Thyroid gland (tissue), 4 donors: ENCODE data around the gene RGR. TPM values are rescaled to one million over a fixed set of nuclear protein-coding genes. Genes with fewer than 3 reads are reported as not detected.
A peak's percentile ranks its signal among the peaks of the same experiment; 100 is the strongest.

Experiments used
- DNase-seq, 2 donors: peaks; one replicate each; pipeline ENCODE4 v3.0.0-alpha.2; 2019
- H3K27ac ChIP-seq, 3 donors: fragments of 200-600 bp; sonication (generic); 1 replicate in 2 of 3; 2 replicates in 1 of 3; pipeline ENCODE4 v1.5.1; 2016 to 2019; ENCODE audit warnings: mild to moderate bottlenecking in 1 of 3, moderate library complexity in 1 of 3
- H3K27me3 ChIP-seq: fragments of 200-600 bp; sonication (generic); one replicate; pipeline ENCODE4 v1.5.1; 2019
- H3K36me3 ChIP-seq, 2 donors: fragments of 200-600 bp; sonication (generic); one replicate each; pipeline ENCODE4 v1.5.1; 2016 to 2019
- H3K4me1 ChIP-seq, 2 donors: fragments of 200-600 bp; sonication (generic); one replicate each; pipeline ENCODE4 v1.5.1; 2017 to 2019
- H3K4me3 ChIP-seq, 3 donors: fragments of 200-600 bp; sonication (generic); replicated peaks in 1 of 3; 1 replicate in 2 of 3; 2 replicates in 1 of 3; pipeline ENCODE4 v1.5.1; 2016; ENCODE audit warnings: mild to moderate bottlenecking in 1 of 3
- H3K9me3 ChIP-seq: fragments of 200-600 bp; sonication (generic); one replicate; pipeline ENCODE4 v1.5.1; 2017
- POLR2A ChIP-seq, 2 donors: fragments of 450-650 bp; IDR thresholded peaks; one replicate each; pipeline ENCODE4 v1.6.1; 2017; ENCODE audit warnings: antibody characterized with exemption in 2 of 2, mild to moderate bottlenecking in 2 of 2, moderate library complexity in 1 of 2
- WGBS, 2 donors: methylation state at CpG; one replicate each; pipeline ENCODE4 v1.1.5; 2017; 5-methylcytosine and 5-hydroxymethylcytosine counted together
- intact Hi-C: fragments of 100-400 bp; cut with DNase I; formaldehyde crosslinking; loops from one replicate; pipeline ENCODE4 v1.15.1; 2023
- total RNA-seq, 4 donors: library from RNA; depleted of rRNA; stranded (reverse); fragments of >200 nt; gene quantifications; one replicate each; pipeline ENCODE4 v1.2.3, GENCODE V29; 2016
- TF ChIP-seq, protein P1 (sequence below), 6 experiments: fragments of 200-600 bp in 3 of 6; fragments of 450-650 bp in 3 of 6; sonication (generic) in 3 of 6; IDR thresholded peaks; one replicate each; pipeline ENCODE4 v1.5.1; 2016 to 2019; ENCODE audit warnings: antibody characterized with exemption in 6 of 6, mild to moderate bottlenecking in 2 of 6, inconsistent platforms in 1 of 6, moderate library complexity in 1 of 6

RGR gene
- total RNA-seq, 4 donors from 2014 or later, result 0.11 TPM; not detected in 3

DNA sequence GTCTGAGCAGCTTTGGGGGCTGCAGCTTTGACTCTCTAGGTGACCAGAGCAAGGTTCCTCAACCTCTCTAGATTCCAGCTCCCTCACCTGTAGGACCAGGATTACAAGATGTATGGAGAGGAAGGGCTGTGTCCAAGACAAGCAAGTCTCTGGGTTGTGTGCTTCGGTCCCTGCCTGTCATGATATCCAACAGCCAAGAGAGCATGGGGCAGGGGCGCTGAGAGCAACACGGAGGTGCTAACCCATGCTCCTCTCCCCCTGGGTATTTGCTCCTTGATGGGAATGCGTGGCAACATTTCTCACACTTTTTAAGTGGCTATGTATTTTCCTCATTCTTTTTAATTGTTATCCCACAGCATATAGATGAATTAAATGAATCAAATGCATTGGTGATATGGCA lies 40.2 kb upstream of the RGR start:
- intact Hi-C loops, result loop anchor here (5.0 kb wide), 1 partner anchor 57 kb away; no protein-coding TSS in a partner anchor
- H3K9me3 ChIP-seq, result no peaks in the 10 kb centered on the region
- no peak overlapping the region for H3K27ac ChIP-seq
- no peaks in the 10 kb centered on the region for H3K36me3 ChIP-seq
- no peak overlapping the region for H3K4me3 ChIP-seq
- 80 to 89% methylated on average over 4 of the region's 4 CpGs for WGBS, 2 donors
- no peaks in the 10 kb centered on the region for H3K4me1 ChIP-seq
- H3K27me3 ChIP-seq, result no peaks in the 10 kb centered on the region
- TF ChIP-seq POLR2A (IDR thresholded peaks at IDR 0.05), result no peak
- TF ChIP-seq, protein P1, sequence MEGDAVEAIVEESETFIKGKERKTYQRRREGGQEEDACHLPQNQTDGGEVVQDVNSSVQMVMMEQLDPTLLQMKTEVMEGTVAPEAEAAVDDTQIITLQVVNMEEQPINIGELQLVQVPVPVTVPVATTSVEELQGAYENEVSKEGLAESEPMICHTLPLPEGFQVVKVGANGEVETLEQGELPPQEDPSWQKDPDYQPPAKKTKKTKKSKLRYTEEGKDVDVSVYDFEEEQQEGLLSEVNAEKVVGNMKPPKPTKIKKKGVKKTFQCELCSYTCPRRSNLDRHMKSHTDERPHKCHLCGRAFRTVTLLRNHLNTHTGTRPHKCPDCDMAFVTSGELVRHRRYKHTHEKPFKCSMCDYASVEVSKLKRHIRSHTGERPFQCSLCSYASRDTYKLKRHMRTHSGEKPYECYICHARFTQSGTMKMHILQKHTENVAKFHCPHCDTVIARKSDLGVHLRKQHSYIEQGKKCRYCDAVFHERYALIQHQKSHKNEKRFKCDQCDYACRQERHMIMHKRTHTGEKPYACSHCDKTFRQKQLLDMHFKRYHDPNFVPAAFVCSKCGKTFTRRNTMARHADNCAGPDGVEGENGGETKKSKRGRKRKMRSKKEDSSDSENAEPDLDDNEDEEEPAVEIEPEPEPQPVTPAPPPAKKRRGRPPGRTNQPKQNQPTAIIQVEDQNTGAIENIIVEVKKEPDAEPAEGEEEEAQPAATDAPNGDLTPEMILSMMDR (IDR thresholded peaks at IDR 0.05), result no peak
- DNase-seq, result no peak

DNA sequence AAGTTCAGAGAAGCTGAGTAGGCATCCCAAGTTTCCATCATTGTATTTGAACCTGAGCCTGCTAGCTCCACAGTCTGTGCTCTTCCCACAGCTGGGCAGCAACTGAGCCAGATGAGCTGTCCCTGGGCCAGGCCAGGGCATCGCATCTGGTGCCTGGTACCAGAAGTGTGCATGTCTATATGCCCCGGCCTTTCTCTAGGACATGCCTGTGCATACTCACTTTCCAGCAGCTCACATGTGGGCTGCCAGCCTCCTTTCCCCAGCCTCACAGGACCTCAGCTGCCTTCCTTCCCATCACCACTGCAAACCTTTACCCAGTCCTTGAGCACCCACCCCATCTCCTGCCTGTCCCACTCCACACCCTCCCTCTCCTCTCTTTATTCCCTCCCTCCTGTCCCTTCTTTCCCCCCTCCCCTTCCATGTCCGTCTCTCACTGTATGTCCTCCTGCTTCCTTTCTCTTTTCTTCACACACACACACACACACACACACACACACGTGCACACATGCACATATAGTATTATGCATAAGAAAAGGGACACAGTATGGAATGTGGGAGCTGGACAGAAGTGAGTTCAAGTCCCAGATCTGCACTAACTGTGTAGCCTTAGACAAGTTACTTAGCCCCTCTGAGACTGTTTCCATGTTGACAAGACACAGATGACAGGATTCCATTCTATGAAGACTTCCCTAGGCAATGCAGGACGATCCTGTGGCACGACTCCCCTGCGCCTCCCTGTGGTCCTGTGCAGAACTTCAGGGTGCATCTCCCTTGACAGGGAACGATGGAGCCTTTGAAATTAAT lies 39.6 kb upstream of the RGR start:
- H3K36me3 ChIP-seq, result no peaks in the 10 kb centered on the region
- H3K4me1 ChIP-seq, result no peaks in the 10 kb centered on the region
- intact Hi-C loops, result loop anchor here (5.0 kb wide), 1 partner anchor 58 kb away; no protein-coding TSS in a partner anchor
- TF ChIP-seq POLR2A (IDR thresholded peaks at IDR 0.05), result no peak
- TF ChIP-seq, protein P1 (IDR thresholded peaks at IDR 0.05), result peak in 5 of 6 experiments; percentile 53 to 78 (median 68)
- no peak overlapping the region for H3K27ac ChIP-seq
- no peaks in the 10 kb centered on the region for H3K27me3 ChIP-seq
- no peaks in the 10 kb centered on the region for H3K9me3 ChIP-seq
- WGBS, 2 donors, result 32 to 35% methylated on average over 8 of the region's 8 CpGs
- H3K4me3 ChIP-seq, result no peak overlapping the region
- DNase-seq, result peak; percentile 59 to 65

DNA sequence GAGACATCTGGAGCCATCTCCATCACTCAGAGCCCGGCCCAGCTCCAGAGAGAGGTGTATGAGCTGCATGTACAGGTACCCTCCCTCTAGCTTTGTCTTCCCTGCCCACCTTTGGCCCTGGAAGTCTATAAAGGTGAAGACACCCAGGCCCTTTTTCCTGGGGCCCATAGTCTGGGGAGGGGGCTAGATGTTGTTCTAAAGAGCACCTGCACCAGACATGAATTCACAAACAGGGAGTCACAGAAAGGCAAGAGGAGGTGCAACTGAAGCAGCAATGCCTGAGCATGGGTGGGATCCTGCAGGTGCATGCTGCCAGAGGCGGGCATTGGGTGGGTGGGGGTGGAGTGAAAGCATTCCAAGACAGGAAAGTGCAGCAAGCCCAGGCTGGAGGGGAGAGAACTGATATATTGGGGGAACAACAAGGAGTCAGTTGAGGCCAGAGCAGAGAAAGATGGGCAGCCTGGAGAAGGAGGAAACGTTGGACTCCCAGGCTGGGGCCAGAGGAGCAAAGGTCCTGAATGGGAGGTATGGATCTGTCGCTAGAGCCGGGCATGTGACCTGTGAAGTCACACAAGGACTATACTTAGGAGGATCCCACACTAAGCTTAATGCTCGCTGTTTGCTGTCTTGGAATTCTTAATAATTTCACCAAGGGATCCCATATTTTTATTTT lies 38.9 kb upstream of the RGR start:
- Histone ChIP-seq H3K27ac (no peak overlapping the region), H3K9me3 (no peaks in the 10 kb centered on the region), H3K4me1 (no peaks in the 10 kb centered on the region), H3K4me3 (no peak overlapping the region), H3K36me3 (no peaks in the 10 kb centered on the region), H3K27me3 (no peaks in the 10 kb centered on the region)
- intact Hi-C loops, result loop anchor here (5.0 kb wide), 1 partner anchor 59 kb away; no protein-coding TSS in a partner anchor
- no peak for TF ChIP-seq POLR2A (IDR thresholded peaks at IDR 0.05)
- TF ChIP-seq, protein P1 (IDR thresholded peaks at IDR 0.05), result no peak
- DNase-seq, result no peak
- 70 to 83% methylated on average over 5 to 6 of the region's 6 CpGs for WGBS, 2 donors

DNA sequence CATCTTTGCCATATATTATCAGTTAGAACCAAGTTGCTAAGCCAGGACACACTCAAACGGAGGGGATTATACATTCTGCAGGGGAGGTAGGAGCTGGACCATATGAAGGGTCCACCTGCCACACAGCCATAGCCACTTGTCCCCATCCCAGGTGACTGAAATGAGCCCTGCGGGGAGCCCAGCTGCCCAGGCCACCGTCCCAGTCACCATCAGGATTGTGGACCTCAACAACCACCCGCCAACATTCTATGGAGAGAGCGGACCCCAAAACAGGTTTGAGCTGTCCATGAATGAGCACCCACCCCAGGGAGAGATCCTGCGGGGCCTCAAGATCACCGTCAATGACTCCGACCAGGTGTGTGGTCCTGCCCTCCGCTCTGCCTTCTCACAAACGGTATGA lies 36.8 kb upstream of the RGR start:
- H3K27ac ChIP-seq, result no peak overlapping the region
- H3K27me3 ChIP-seq, result no peaks in the 10 kb centered on the region
- no peak for DNase-seq
- no peaks in the 10 kb centered on the region for H3K36me3 ChIP-seq
- WGBS, 2 donors, result 76 to 77% methylated on average over 10 of the region's 10 CpGs
- TF ChIP-seq, protein P1 (IDR thresholded peaks at IDR 0.05), result no peak
- no peak for TF ChIP-seq POLR2A (IDR thresholded peaks at IDR 0.05)
- no peaks in the 10 kb centered on the region for H3K4me1 ChIP-seq
- intact Hi-C loops, result loop anchor here (5.0 kb wide), 1 partner anchor 61 kb away; no protein-coding TSS in a partner anchor
- no peak overlapping the region for H3K4me3 ChIP-seq
- no peaks in the 10 kb centered on the region for H3K9me3 ChIP-seq

DNA sequence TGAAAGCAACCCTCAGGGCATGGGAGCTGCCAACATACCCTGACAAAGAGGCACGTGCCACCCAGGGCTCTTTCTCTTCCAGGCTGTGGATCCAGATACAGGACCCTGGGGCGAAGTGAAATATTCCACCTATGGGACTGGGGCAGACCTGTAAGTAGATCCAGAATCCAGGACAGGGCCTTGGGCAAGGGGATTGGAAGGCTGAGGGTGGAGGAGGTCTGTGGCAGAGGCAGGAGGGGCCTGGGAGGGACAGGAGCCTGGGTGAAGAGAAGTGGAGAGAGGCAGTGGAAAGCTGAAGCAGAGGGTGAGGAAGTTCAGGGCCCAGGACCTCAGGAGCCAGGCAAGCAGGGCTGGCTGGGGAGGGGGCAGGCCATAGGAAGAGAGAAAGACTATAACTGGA lies 33.3 kb upstream of the RGR start:
- Histone ChIP-seq H3K27me3 (no peaks in the 10 kb centered on the region), H3K27ac (no peak overlapping the region), H3K36me3 (no peaks in the 10 kb centered on the region), H3K4me1 (no peaks in the 10 kb centered on the region), H3K4me3 (no peak overlapping the region), H3K9me3 (no peaks in the 10 kb centered on the region)
- DNase-seq, result no peak
- WGBS, 2 donors, result 73 to 81% methylated on average over 2 of the region's 2 CpGs
- no peak for TF ChIP-seq POLR2A (IDR thresholded peaks at IDR 0.05)
- TF ChIP-seq, protein P1 (IDR thresholded peaks at IDR 0.05), result no peak
- intact Hi-C loops, result no loop called here
